ENCODE measurements around the gene BRMS1.
"Not testable (repeated sequence)": the region's sequence is repeated elsewhere in the genome, so short reads cannot be mapped to it uniquely, and the experiment has no call there.

The BRMS1 gene, protein sequence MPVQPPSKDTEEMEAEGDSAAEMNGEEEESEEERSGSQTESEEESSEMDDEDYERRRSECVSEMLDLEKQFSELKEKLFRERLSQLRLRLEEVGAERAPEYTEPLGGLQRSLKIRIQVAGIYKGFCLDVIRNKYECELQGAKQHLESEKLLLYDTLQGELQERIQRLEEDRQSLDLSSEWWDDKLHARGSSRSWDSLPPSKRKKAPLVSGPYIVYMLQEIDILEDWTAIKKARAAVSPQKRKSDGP
- 81.8 to 101 reads per million in 2 experiments for total RNA-seq

- DNase-seq (ENCODE audit: low read depth), result peak; percentile 95
Observed at GRCh38 chr11:66344550-66345315, at the start of gene BRMS1. TSS of gene BRMS1 (minus strand) at chr11:66345104. CDS start at chr11:66342234, 2,870 bp downstream.

- DNase-seq (ENCODE audit: low read depth), result no peak
Observed at GRCh38 chr11:66393954-66394353, 49.0 kb upstream of the BRMS1 start.

- no peak for DNase-seq (ENCODE audit: low read depth)
Observed at GRCh38 chr11:66391322-66391721, 46.4 kb upstream of the BRMS1 start.

DNA sequence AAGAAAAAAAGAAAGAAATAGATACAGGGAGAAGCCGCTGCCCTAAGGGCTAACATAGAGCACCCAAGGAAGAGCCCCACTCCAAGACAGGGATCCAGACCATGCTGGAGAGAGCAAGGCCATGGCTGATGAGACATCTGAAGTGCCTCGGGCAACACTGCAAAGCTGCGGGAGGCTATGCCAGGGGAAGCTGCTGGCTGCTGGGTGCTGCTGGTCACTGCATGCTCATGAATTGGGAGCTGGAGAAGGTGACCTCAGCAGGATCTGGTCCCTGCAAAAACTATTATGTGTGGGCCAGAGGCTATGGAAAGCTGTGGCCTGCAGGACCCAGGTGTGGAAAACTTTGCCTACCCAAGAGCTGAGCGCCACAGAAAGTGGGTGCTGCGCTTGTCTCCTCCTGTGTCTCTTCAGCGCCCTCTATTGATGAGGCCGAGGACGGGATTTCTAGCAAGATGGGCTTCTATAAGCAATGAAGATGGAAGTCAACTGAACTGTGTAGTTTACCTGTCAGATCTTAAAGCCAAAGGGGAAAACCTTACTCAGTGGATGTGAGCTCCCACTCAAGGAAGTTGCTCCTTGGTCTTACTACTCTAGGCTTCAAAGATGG is 44.0 kb upstream of the BRMS1 start:
- DNase-seq (ENCODE audit: low read depth), result peak; percentile 64

DNA sequence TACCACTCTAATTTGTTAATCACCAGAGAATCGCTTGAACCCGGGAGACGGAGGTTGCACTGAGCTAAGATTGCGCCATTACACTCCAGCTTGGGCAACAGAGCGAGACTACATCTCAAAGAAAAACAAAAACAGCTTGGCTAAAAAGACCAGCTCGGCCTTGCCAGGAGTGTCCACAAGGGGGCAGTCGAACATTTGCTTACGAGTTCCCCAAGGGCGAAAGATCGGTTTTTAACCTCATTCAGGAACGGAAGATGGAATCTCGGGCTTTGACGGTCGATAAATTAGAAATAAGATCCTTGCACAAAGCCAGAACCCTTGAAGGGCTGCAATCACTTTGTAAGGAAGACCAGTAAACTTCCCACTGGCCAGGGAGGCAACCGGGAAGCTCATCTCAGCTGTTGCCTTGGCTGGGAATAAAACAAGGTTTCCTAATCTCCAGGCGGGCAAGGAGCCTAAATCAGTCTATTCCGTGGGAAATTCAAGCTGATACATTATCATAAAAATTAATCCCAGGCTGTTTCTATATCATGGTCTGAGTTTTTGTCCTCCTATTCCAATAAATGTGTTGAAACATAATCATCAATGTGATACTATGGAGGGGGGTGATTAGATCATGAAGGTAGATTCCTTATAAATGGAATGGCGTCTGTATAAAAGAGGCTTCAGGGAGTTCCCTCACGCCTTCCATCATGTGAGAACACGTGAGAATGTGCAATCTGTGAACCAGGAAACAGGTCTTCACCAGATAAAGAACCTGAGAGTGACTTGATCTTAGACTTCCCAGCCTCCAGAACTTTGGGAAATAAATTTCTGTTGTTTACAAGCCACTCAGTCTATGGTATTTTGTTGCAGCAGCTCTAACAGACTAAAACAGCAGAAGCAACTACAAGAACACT is 41.5 kb upstream of the BRMS1 start:
- DNase-seq (ENCODE audit: low read depth), result peak; percentile 76

GRCh38 chr11:66384316-66384715 is 39.4 kb upstream of the BRMS1 start:
- not testable (repeated sequence) for DNase-seq (ENCODE audit: low read depth)

DNA sequence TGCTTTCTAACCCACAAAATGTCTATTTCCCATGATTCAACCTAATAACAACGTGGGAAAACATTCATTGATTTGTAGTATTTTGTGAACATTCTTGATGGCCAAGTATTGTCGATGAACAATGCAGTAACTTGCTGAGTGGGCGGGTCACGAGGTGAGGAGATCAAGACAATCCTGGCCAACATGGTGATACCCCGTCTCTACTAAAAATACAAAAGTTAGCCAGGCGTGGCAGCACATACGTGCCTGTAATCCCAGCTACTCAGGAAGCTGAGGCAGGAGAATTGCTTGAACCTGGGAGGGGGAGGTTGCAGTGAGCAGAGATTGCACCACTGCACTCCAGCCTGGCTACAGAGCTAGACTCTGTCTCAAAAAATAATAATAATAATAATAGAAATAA is 35.4 kb upstream of the BRMS1 start:
- DNase-seq (ENCODE audit: low read depth), result not testable (repeated sequence)

DNA sequence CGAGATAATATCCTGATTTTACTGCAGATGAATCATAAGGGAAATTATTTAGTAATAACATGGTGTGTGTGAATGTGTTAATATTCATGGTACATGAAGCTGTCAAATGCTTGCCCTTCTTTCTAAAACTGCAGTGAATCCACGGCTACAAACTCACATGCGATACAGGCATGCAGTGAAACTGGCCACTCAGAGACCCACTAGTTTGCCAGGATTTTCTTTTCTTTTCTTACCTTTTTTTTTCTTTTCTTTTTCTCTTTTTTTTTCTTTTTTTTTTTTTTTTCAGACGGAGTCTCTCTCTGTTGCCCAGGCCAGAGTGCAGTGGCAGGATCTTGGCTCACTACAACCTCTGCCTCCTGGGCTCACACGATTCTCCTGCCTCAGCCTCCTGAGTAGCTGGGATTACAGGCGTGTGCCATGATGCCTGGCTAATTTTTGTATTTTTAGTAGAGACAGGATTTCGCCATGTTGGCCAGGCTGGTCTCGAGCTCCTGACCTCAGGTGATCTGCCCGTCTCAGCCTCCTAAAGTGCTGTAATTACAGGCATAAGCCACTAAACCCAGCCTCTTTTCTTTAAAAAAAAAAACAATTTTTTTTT is 28.9 kb upstream of the BRMS1 start:
- DNase-seq (ENCODE audit: low read depth), result not testable (repeated sequence)

- DNase-seq (ENCODE audit: low read depth), result no peak
Observed at GRCh38 chr11:66373265-66373664, 28.4 kb upstream of the BRMS1 start.

GRCh38 chr11:66371627-66372415 is 26.9 kb upstream of the BRMS1 start, which contains the start of gene SLC29A2:
TSS of gene SLC29A2 (minus strand) at chr11:66371760. CDS start at chr11:66371591, 169 bp downstream.
- DNase-seq (ENCODE audit: low read depth), result peak; percentile 69

GRCh38 chr11:66369073-66369894 is 24.4 kb upstream of the BRMS1 start:
- DNase-seq (ENCODE audit: low read depth), result no peak

DNA sequence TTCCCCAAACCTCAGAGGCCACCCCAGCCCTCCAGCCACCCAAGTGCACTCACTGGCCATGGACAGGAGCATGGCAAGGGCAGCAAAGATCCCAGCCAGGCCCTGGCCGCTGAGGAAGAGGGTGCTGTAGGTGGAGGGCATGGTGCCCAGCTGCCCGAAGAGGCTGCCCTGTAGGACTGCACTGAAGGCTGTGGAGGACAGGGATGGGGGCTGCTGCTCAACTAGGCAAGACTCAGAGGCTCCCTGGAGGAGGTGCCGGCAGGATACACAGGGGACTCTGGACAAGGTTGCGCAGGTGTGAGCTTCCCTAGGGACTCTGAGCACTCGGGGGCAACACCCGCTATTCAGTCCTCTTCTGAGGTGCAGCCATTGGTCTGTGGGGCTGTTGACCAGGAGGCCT is 23.6 kb upstream of the BRMS1 start:
- no peak for DNase-seq (ENCODE audit: low read depth)

DNA sequence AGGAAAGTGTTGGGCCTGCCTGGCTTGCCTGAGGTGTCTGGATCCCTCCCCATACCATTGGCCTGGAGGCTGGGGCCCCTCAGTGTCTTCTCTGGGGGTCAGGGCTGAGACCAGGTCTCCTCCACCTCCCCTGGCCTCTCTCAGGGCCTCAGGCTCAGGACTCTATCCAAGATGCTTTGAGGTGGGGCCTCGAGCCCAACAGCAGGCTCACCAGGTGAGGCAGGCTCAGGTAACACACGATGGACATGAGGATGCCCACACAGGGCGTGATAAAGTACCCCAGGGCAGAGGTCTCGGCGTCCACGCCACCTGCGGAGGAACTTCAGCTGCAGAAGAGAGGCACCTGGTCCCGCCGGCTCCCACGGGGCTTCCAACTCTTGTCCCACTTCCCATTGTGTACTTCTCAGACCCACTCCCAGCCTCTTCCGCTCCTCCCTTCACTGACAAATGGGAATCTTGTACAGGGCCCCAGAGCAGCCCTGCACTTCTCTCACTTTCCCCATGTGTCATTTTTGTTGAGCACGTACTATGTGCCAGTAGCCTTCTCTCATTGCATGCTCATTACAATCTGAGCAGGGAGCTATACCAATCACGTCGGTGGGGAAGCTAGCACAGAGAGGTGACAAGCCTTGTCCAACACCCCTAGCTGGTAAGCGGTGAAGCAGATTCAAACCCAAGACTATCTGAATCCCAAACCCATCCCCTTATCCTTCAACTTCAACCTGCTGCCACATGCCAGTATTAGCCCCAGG is 22.8 kb upstream of the BRMS1 start:
- no peak for DNase-seq (ENCODE audit: low read depth)

DNA sequence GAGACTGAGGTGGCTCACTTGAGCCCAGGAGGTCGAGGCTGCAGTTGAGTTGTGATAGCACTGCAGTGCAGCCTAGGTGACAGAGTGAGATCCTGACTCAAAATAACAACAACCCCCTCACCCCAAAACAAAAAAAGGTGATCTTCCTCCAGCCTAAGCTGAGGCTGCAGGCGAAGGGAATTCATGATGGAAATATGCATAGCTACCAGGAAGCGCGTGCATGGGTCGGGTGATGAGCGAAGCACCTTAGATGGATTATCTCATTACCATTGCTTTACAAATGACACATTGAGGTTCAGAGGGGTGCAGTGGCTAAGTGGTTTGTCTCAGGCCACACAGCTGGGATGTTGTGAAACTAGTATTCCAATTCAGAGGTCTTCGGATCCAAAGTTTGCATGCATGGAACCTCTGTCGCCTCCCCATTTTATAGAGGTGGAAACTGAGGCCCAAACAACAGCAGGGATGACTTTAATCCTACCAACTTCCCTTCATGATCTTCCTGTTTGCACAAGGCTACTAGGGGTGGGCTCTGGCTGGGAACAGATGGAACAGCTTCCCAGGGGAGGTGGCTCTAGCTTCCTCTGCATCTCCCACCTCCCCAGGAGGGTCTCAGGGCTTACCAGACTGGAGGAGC is 22.1 kb upstream of the BRMS1 start:
- no peak for DNase-seq (ENCODE audit: low read depth)

DNA sequence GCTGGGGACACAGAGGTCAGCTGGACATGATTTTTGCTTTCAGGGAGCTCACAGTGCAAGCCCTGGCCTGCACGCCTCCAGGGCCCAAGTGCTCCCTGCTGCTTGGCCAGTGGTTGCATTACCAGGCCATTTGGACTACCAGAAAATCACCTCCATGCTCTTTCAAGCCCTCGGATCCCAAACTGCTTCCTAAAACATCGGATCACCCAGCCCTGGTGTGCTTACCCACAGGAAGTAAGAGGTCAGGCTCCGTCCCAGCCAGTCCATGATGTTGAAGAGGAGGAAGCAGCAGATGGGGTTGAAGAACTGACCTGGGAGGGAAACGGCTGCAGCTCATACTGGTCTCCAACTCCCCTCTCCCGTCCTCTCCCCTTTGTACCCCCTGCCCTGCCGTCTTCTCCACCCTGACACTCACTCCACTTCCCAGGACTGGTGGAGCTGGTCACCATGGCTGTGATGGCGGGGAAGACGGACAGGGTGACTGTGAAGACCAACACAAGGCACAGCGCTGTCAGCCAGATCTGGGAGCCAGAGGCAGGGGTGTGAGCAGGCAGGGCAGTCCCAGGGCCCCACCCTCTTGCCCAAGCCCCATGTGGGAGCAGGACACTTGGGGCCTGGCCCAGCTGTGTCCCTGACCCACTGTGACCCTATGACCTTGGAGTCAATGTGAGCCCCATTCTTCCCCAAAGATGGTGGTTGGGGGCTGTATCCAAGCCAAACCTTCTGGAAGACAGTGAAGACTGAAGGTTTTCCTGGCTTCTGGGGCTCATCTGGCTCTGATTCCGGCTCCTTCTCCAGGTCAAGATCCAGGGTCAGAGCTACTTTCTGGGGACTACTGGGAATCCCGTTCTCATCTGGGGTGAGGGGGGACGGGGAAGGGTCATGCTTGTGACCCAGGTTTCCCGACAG is 21.1 kb upstream of the BRMS1 start:
- no peak for DNase-seq (ENCODE audit: low read depth)

- DNase-seq (ENCODE audit: low read depth), result no peak
Observed at GRCh38 chr11:66365166-66365565, 20.3 kb upstream of the BRMS1 start.

- peak; percentile 44 for DNase-seq (ENCODE audit: low read depth)
Observed at GRCh38 chr11:66363805-66364535, 19.1 kb upstream of the BRMS1 start.

All from T follicular helper cell (primary cell).